GM23338 (cell line): ENCODE data around the gene B4GALNT2.

Experiments
- CREB1 ChIP-seq: fragments of 250-450 bp; sonication (Bioruptor Pico); IDR thresholded peaks from 2 replicates; pipeline ENCODE4 v1.5.0; 2020; ENCODE audit warnings: low read depth, mild to moderate bottlenecking, moderate library complexity
- EZH2 ChIP-seq: fragments of 200-600 bp; sonication (generic); IDR thresholded peaks from one replicate; pipeline ENCODE4 v1.8.0; 2017; ENCODE audit warnings: antibody characterized with exemption, mild to moderate bottlenecking, low read depth; ENCODE audit not compliant: unreplicated experiment
- EZH2phosphoT487 ChIP-seq: fragments of 200-600 bp; sonication (generic); IDR thresholded peaks from one replicate; pipeline ENCODE4 v1.8.1; 2018; ENCODE audit warnings: antibody characterized with exemption; ENCODE audit not compliant: unreplicated experiment
- JUNB ChIP-seq: IDR thresholded peaks from one replicate; pipeline ENCODE4 v1.6.1; 2016; ENCODE audit warnings: antibody characterized with exemption; ENCODE audit not compliant: unreplicated experiment
- POLR2AphosphoS5 ChIP-seq: IDR thresholded peaks from 2 replicates; pipeline ENCODE4 v1.6.1; 2016; ENCODE audit warnings: antibody characterized with exemption, low read depth
- STAT1 ChIP-seq: IDR thresholded peaks from one replicate; pipeline ENCODE4 v1.6.1; 2016; ENCODE audit warnings: antibody characterized with exemption; ENCODE audit not compliant: unreplicated experiment
- ZNF331 ChIP-seq: fragments of 250-450 bp; sonication (Bioruptor Pico); IDR thresholded peaks from 2 replicates; pipeline ENCODE4 v1.5.0; 2020; ENCODE audit warnings: low read depth, mild to moderate bottlenecking, moderate library complexity
- TF ChIP-seq, protein P1 (sequence below), 2 experiments: fragments of 200-600 bp in 1 of 2; sonication (generic) in 1 of 2; conservative IDR thresholded peaks; 2 replicates each; pipeline versions ENCODE4 v1.5.1 to v1.6.1; 2016 to 2017; ENCODE audit warnings: antibody characterized with exemption in 2 of 2, low read depth in 2 of 2, mild to moderate bottlenecking in 2 of 2, moderate library complexity in 1 of 2
- TF ChIP-seq, protein P2 (sequence below): IDR thresholded peaks from one replicate; pipeline ENCODE4 v1.6.1; 2018; ENCODE audit warnings: antibody characterized with exemption; ENCODE audit not compliant: unreplicated experiment
- TF ChIP-seq, protein P3 (sequence below): IDR thresholded peaks from 2 replicates; pipeline ENCODE4 v1.6.1; 2016; ENCODE audit warnings: antibody characterized with exemption

DNA sequence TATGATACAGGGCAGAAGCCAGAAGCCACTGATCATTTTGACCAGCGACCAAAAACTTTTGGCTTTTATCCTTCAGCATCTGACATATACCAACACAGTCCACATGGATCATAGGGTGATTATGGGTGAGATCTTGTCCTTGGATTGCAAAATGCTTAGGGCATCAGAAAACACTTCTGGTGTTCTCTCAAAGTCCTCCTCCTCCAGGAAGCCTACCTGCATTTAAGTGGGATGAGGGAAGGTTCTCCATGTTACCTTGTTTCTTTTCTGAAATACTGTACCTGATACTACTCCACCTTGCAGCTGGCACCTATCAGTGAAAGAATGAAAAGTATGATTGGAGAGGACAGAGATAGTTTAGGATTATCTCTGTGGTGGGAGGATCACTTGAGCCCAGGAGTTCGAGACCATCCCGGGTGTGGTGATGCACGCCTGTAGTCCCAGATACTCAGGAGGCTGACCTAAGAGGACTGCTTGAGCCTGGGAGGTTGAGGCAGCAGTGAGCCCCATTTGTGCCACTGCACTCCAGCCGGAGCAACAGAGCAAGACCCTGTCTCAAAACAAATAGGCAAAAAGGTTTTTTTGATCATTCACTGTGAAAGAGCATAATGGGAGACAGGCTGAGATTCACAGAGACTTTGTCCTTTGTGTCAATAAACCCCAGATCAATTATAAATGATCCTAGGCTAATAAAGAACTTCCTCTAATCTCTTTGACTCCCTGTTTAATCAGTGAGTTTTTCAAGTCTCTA lies 46.8 kb upstream of the B4GALNT2 start:
- TF ChIP-seq, protein P1, sequence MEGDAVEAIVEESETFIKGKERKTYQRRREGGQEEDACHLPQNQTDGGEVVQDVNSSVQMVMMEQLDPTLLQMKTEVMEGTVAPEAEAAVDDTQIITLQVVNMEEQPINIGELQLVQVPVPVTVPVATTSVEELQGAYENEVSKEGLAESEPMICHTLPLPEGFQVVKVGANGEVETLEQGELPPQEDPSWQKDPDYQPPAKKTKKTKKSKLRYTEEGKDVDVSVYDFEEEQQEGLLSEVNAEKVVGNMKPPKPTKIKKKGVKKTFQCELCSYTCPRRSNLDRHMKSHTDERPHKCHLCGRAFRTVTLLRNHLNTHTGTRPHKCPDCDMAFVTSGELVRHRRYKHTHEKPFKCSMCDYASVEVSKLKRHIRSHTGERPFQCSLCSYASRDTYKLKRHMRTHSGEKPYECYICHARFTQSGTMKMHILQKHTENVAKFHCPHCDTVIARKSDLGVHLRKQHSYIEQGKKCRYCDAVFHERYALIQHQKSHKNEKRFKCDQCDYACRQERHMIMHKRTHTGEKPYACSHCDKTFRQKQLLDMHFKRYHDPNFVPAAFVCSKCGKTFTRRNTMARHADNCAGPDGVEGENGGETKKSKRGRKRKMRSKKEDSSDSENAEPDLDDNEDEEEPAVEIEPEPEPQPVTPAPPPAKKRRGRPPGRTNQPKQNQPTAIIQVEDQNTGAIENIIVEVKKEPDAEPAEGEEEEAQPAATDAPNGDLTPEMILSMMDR (conservative IDR thresholded peaks at IDR 0.05; ENCODE audit: low read depth in 2 of 2), result no peak
- TF ChIP-seq EZH2 (no peak), ZNF331 (no peak), JUNB (no peak), CREB1 (CRISPR knock-in tag) (no peak), POLR2AphosphoS5 (no peak), EZH2phosphoT487 (no peak), STAT1 (no peak)
- TF ChIP-seq, protein P2, sequence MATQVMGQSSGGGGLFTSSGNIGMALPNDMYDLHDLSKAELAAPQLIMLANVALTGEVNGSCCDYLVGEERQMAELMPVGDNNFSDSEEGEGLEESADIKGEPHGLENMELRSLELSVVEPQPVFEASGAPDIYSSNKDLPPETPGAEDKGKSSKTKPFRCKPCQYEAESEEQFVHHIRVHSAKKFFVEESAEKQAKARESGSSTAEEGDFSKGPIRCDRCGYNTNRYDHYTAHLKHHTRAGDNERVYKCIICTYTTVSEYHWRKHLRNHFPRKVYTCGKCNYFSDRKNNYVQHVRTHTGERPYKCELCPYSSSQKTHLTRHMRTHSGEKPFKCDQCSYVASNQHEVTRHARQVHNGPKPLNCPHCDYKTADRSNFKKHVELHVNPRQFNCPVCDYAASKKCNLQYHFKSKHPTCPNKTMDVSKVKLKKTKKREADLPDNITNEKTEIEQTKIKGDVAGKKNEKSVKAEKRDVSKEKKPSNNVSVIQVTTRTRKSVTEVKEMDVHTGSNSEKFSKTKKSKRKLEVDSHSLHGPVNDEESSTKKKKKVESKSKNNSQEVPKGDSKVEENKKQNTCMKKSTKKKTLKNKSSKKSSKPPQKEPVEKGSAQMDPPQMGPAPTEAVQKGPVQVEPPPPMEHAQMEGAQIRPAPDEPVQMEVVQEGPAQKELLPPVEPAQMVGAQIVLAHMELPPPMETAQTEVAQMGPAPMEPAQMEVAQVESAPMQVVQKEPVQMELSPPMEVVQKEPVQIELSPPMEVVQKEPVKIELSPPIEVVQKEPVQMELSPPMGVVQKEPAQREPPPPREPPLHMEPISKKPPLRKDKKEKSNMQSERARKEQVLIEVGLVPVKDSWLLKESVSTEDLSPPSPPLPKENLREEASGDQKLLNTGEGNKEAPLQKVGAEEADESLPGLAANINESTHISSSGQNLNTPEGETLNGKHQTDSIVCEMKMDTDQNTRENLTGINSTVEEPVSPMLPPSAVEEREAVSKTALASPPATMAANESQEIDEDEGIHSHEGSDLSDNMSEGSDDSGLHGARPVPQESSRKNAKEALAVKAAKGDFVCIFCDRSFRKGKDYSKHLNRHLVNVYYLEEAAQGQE, result no peak
- TF ChIP-seq, protein P3, sequence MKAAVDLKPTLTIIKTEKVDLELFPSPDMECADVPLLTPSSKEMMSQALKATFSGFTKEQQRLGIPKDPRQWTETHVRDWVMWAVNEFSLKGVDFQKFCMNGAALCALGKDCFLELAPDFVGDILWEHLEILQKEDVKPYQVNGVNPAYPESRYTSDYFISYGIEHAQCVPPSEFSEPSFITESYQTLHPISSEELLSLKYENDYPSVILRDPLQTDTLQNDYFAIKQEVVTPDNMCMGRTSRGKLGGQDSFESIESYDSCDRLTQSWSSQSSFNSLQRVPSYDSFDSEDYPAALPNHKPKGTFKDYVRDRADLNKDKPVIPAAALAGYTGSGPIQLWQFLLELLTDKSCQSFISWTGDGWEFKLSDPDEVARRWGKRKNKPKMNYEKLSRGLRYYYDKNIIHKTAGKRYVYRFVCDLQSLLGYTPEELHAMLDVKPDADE, result no peak
